HG03159 (cell line): ENCODE measurements around the gene PLPP4.
"Not testable (repeated sequence)": the region's sequence is repeated elsewhere in the genome, so short reads cannot be mapped to it uniquely, and the experiment has no call there.

Experiments
- ATAC-seq: cut with Tn5 transposase; IDR thresholded peaks from one replicate; pipeline ENCODE4 v1.9.1; 2021; ENCODE audit warnings: mild to moderate bottlenecking, moderate library complexity; ENCODE audit not compliant: unreplicated experiment

Gene PLPP4

DNA sequence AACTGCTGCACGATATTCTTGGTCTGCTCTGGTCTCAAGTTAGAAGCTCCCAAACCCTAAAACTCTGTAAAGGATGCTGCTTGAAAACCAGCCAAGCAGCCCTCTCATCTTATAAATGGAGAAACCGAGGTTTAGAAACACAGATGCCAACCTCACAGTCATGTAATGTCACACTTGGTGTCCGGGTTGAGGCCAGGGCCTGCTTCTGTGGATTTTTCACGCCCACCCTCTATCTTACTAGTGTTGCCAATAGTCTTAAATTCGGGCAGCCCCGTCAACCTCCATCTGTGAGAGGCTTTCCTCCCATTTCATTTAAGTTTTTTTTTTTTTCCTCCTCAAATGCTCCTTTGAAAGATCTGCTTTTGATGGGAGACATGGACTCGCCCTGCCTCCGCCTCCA lies 28.9 kb downstream of the PLPP4 start:
- no peak for ATAC-seq

DNA sequence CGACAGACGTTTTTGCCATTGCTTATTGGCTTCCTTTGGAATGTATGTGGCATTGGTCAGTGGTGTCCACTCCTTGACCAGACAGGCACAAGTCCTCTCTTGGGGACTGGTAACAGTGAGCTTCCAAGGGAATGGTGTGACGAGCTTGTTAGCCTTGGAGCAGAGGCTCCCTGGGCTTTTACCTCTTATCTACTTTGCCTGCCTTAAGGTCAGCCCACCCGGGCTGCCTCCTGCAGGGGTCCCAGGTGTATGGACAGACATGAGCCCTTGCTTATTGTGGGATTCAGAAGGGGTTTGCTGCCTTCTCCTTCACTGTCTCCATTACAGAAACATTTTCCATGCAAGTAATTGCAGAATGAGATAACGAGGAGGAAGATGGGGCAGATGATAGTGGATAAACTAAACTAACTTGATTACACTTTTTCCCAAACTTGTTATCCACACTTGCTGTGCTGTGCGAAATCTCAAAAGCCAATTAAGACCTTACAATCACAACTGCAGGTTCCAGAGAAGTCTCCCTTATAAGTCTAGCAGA lies 29.7 kb downstream of the PLPP4 start:
- ATAC-seq = no peak

DNA sequence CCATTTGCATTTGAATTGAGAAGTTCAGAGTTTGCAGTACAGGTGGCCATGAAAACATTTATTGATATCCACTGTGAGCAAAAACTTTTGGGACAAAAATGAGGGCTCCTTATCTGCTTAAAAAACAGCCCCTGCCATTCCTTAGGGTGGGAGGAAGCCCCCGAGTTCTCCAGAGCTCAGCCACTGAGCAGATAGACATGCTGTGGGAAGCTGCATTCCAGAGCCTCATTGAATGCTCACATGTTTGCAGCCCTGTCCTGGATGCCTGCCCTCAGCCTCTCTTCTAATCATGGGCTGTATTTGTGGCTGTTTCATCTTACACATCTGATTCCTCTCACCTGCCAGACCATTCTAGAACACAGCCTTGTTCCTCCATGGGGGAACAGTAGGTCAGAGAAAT lies 33.3 kb downstream of the PLPP4 start:
- ATAC-seq = no peak

DNA sequence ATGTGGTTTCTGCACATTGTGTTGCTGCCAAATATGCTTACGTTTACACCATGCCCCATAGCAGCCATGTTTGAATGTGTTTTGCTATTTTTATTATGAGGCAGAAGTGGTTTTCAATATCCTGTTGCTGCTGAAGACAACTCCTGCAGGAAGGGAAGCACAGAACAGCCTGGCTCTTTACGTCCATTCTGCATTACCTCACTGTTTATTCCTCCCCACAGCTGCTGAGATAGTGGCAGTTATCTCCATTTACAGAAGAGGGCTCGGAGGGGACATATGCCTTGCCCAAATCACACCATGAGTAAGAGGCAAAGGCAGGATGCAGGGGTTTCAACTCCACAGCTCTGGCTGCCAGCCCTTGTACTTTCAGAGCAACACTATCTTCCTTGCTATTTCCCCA lies 35.3 kb downstream of the PLPP4 start:
- no peak for ATAC-seq

DNA sequence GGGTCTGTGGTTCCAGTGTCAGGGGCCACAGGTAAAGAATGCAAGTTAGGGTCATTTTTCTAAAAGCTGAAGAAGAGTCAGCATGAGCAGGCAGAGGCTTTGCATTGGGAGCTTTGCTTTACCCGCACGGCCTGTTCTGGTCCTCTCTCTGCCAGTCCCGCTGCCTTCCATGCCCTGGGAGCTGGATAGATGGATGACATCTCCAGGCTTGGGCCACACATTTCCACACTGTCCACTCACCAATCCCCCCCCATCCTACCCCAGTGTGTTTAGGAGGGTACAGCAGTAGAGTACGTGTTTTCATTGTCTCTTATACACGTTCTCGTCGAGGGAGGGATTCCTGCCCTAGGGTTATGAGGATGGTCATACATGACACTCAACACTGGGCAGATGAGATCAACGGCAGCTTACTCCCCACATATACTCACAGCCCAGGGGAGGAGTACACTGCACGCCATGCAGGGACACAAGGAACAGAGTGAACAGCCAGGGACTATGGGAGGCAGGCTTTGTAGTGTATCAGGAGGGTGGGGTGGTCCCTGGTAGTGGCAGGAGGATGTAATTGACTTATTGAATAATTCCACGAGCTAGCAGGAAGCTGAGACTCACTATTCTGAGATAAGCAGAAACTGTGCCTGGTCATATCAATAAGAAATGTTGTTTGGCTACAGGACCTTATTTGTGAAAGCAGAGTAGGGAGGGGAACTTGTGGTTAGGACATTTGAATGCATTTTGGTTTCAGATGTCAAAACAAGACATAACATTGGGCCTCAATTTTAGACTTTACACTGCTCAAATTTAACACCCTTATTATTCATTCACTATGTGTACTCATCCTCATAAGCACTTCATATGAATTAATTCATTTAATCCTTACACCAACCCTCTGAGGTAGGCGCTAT lies 36.6 kb downstream of the PLPP4 start:
- ATAC-seq = peak; percentile 68

DNA sequence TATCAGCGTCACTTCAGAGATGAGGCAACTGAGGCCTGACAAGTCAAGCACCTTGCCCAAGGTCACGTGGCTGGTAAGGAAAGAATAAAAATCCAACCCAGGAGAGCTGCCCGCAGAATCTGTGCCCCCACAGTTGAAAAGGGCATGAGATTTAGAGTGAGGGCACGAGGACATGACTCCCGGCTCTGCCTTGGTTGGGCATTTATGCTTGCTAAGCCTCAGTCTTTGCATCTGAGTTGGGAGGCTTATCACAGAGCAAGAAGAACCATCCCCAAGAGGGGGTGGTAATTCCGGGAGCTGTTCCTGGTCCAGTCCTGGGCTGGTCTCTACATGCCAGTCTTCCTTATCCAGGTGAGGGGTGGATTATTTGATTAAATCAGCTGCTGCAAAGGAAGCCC lies 37.3 kb downstream of the PLPP4 start:
- ATAC-seq = no peak

DNA sequence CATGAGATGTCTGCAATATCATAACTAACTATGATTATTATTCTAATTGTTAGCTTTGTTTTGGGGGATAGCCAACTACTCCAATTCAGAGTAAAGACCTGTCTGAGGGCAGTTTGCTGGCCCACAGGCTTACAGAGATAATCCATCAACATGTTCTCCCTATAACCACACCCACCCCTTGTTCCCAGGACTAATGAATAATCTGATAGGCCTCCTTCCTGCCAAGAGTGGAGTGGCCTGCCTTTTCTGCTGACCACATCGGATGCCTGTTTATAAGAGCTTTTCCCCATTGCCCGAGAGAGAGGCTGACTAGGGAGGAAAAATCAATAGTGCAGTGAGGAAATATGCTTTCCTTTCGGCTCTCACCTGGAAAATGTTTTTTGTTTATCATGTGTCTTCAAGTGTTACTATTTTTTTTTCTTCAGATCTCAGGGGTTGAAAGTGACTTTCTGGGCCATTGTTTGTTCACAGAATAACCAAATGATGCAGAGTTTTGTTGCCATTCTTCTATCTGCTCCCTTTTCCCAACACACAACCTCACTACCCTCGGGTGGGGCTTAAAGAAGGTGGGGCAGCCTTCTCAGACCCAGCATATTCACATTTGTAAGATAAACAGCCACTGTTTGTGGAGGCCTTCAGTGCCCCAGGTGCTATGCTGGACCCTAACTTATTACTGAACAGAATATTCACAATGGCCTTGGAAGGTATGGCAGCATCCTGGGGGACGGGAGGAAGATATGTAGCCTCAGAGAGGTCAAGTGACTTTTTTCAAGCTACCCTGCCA lies 38.4 kb downstream of the PLPP4 start:
- ATAC-seq = no peak

DNA sequence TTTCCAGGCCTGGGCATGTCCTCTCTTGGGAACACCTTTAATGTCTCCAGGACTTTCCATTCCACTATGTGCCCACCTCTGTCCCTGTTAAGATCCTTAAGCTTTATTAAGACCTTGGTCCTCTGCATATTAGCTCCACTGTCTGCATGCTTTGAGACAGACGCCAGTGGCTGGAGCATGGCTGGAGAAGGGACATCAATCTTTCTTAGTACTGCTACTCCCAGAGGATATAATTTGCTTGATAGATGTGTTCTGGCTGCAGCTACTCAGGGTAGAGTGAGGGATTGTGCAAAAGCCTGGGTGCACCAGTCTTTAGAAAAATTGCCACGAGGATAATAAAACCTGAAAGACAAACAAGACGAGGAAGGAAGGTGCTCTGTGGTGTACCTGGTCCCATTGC lies 42.9 kb downstream of the PLPP4 start:
- no peak for ATAC-seq

DNA sequence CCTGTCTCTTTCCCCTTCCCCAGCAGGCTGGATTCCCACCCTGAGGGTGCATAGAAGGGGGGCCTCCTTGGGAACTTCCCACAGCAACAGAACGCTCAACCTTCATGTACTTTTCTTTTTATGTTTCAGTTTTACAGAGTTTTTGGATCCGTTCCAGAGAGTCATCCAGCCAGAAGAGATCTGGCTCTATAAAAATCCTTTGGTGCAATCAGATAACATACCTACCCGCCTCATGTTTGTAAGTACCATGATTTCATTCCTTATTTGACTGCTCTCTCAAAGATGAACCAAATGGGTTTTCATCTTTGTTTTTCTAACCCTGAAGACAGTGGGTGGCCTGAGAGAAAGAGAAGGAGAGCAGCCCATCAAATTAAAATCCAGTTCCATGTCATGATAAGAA lies 46.7 kb downstream of the PLPP4 start:
- no peak for ATAC-seq

DNA sequence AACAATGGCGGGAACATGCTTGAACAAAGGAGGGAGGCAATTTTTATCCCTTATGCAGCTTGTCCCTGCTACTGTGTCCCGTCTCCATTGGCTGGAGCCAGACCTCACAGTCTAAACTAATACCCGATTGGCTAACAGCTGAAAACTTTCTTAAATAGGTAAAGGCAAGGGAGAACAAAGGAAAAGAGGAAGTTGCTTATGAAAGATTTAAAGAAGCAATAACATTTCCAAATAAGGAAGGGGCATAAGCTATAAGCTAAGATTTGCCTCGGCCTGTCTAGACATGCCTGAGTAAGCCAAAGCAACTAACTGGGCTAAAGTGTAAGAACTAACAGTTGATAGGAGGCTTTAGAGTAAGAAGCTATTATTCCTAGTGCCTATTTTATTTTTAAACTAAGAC lies 47.2 kb downstream of the PLPP4 start:
- ATAC-seq = not testable (repeated sequence)

DNA sequence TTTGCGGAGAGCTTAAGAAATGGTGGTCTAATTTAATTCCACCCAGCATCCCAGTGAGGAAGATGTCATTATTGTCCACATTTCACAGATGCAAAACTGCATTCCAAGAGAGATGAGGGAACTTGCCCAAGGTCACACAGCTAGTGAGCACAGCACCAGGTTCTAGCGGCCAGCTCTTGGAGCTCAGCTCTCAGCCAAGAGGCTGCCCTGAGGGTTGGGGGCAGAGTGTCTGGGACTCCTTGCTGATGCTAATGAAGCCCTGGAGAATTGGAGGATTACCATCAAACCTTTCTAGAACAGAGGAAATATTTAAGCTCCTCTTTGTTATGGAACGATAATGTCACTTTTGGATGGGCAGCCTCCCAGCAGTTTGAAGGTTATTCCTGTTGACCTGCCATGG lies 48.0 kb downstream of the PLPP4 start:
- ATAC-seq = no peak

DNA sequence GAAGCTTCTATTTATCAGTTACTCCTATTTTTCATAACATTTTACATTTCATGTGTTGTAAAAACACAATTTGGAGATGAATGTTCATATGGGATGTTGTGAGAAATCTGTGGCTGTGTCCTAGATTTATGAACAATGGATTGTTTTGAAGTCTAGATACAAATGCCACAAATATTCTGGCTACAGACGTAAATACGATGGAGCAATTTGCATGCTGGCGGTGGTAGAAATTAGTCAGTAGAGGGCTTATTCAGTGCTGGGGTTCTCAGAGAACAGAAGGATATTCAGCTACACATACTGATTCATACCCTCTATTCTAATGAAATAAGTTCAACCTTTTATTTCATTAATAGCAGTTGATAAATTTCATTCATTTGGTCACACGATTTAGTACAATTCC lies 48.8 kb downstream of the PLPP4 start:
- no peak for ATAC-seq

DNA sequence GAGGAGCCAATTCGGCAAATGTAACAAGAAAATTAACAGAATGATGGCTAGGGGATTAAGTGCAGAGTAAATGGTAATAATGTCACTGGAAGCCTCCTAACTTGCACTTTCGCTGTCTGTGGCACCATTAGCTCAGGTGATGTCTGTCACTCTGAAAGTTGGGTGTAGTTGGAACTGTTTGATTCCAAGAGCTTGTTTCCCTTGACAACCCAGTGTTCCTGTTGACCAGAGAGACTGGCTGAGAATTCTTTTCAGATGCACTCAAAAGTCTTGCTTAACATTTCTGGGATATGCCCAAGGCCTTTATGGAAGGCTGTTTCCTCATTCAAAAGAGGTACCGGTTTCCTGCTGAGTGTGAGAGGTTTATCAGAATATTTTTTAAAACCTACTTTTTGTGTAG lies 49.6 kb downstream of the PLPP4 start:
- no peak for ATAC-seq

DNA sequence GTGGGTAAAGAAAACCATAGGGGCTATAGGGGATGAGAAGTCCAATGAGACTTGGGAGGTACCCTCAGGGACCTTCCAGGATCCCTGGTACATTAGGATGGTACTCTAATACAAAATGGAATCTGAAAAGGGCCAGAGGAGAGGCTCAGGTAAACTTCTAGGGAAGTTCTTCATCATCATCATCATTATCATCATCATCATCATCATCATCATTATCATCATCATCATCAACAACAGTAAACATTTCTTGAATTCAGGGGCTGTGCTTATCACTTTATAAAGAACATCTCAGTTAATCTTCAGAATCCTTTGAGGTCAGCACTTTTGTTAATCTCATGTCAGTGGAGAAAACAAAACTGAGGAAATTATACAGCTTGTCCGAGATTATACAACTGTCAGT lies 50.1 kb downstream of the PLPP4 start:
- ATAC-seq = no peak

DNA sequence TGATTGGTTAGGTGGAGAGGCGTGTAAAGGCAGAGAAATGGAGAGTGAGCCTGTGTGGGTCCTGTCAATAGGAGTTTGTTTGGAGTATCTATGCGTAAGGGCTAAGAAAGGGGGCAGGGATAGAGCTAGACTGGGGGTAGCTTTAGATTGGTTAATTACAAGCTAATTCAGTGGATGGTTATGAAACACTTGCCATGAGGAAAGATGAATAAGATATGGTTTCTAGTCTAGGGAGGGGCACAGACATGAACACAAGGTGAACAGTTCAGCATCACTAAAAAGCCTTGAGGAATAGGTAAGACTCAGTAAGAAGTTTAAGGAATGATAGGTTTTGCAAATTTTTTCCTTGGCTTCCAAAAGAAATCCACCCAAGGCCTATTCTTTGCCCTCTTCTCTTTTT lies 50.6 kb downstream of the PLPP4 start:
- no peak for ATAC-seq

DNA sequence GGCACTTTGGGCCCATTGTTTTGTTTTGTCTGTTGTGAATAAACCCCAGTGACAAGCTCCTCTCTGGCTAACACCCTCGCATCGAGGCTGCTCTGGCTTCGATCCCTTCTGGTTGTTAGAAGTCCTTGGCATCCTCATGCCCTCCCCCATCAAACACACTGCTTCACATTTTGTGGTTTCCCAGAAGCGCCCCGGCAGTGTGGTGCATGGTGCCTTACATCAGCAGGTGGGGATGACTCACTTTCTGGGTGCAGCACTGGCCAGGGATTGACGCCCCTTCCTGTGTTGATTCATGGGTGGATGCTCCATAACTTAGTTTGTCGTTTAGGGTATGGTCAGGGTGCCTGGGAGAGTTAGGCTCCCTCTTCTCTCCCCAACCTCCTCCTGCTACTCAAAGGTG lies 51.4 kb downstream of the PLPP4 start:
- no peak for ATAC-seq

DNA sequence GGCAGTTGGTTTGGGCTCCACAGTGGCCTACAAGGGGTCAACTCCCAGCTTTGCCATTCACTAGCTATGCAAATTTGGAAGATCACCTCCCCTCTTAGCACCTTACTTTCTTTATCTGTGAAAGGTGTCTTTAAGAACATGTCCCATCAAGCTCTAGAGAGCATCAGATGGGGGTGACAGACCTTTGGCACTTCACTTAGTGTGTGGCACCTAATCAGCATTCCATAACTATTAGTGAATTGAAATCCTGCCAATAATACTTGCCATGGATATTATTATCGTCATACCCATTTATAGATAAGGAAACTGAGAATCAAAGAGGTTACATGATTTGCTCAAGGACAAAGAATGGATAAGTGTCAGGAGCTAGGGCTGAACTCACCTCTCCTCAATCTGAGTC lies 51.9 kb downstream of the PLPP4 start:
- no peak for ATAC-seq

DNA sequence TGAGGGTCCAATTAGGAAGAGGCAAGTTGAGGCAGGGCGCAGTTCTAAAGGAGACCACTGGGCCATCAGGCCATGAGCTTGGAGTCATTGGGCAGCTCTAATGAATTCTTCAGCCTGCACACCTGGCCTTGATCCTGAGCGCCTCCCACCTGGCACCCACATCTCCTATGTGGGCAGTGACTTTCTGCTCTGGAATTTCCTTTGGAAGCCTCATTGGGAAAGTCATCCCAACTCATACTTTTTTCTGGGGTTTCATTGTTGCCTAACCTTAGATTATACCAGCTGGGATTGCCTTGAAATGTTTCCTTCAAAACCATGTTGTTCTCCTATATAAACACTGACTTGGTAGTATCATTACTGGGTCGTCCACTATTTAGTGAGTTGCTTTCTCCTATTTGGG lies 54.1 kb downstream of the PLPP4 start:
- ATAC-seq = no peak

DNA sequence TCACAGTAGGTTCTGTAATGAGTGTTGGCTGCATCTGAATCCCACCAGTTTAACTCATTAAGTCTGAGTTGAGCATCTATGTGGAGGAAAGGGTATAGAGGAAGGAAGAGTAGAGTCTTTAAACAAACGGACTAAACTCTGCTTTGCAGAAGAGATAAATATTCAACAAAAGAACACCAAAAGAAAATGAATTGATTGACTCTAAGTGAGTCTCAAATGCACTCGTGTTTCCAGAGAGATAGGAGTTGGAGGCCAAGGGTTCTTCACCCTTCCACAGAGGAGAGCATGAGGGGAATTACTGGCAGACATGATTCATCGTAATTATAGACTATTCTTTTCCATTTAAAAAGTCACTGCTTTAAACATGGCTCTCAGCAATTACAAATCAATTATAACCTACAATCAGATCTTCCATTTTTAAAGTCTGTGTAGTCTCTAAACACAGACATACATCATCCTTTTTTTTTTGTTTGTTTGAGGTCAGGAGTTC lies 56.3 kb downstream of the PLPP4 start:
- ATAC-seq = no peak

DNA sequence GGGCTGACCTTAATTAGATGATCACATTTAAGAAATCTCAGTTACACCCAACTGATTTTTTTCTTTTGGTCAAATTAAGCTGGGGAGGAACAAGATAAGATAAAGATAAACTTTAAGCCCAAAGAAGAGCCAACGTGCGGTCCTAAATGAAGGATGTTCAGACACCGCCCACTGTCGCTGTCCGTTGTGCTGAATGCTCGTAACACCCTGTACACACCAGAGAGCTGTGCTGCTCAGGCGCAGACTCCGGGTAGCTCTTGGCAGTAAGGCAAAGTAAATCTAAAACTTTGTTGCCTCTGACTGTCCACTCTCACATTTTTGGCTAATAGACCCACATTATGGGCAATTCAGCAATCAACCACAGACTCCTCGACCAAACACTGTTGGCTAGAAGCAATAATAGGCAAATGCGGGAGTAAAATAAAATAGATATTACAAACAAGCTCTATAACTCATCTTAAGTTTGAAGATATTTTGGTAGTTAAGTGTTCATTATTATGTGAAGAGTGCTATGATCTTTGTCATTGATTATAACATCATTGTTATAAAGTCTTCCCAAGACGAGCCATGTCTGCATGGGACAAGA lies 57.1 kb downstream of the PLPP4 start:
- no peak for ATAC-seq

DNA sequence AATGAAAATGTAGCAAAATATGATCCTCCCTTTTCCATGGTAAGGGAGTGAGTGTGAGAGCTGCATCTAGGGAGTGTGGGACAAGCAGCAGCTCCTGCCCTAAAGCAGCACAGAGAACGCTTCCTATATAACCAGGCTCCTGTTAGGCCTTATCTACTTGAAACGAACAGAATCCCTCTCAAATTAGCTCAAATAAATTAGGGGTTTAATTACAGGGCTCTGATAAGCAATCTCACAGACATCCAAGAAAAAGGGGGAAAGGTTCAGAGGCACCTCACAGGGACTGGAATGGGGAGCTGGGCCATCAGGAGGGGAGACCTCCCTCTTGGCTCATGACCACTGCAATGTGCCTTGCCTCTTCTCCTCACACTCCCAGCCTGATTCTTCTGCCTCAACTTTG lies 57.9 kb downstream of the PLPP4 start:
- ATAC-seq = no peak
